Adrenal gland (tissue), 5 donors: ENCODE results near the gene GRIK5.

Source experiments
- POLR2A ChIP-seq, 2 donors: fragments of 450-650 bp; IDR thresholded peaks; one replicate each; pipeline ENCODE4 v1.6.1; 2017; ENCODE audit warnings: antibody characterized with exemption in 2 of 2, mild to moderate bottlenecking in 2 of 2, moderate library complexity in 1 of 2
- TF ChIP-seq, protein P1 (sequence below), 6 experiments: fragments of 450-650 bp in 4 of 6; fragments of 200-600 bp in 2 of 6; sonication (generic) in 1 of 6; IDR thresholded peaks; 1 replicate in 5 of 6; 2 replicates in 1 of 6; pipeline versions ENCODE4 v1.5.1 to v1.8.0; 2016 to 2021; ENCODE audit warnings: antibody characterized with exemption in 6 of 6, mild to moderate bottlenecking in 2 of 6, moderate library complexity in 1 of 6
- donor health status: DM: no; HTN: no; CAD: no.

DNA sequence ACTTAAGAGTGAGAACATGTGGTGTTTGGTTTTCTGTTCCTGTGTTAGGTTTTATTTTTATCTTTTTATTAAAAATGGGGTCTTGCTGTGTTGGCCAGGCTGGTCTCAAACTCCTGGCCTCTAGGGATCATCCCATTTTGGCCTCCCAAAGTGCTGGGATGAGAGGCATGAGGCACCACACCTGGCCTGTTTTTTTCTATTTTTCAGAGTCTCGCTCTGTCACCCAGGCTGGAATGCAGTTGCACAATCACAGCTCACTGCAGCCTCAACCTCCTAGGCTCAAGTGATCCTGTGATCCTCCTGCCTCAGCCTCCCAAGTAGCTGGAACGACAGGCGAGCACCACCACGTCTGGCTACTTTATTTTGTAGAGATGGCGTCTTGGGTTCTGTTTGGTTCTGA is 13.5 kb upstream of the GRIK5 start:
- no peak for TF ChIP-seq POLR2A (IDR thresholded peaks at IDR 0.05)
- TF ChIP-seq, protein P1, sequence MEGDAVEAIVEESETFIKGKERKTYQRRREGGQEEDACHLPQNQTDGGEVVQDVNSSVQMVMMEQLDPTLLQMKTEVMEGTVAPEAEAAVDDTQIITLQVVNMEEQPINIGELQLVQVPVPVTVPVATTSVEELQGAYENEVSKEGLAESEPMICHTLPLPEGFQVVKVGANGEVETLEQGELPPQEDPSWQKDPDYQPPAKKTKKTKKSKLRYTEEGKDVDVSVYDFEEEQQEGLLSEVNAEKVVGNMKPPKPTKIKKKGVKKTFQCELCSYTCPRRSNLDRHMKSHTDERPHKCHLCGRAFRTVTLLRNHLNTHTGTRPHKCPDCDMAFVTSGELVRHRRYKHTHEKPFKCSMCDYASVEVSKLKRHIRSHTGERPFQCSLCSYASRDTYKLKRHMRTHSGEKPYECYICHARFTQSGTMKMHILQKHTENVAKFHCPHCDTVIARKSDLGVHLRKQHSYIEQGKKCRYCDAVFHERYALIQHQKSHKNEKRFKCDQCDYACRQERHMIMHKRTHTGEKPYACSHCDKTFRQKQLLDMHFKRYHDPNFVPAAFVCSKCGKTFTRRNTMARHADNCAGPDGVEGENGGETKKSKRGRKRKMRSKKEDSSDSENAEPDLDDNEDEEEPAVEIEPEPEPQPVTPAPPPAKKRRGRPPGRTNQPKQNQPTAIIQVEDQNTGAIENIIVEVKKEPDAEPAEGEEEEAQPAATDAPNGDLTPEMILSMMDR (IDR thresholded peaks at IDR 0.05): no peak
